ENCODE results near the gene TOM1L2.
"Not testable (repeated sequence)": the region's sequence is repeated elsewhere in the genome, so short reads cannot be mapped to it uniquely, and the experiment has no call there.

Gene TOM1L2

GRCh38 chr17:17940441-17940911, 31.7 kb downstream of the TOM1L2 start:
- no peak for DNase-seq

DNA sequence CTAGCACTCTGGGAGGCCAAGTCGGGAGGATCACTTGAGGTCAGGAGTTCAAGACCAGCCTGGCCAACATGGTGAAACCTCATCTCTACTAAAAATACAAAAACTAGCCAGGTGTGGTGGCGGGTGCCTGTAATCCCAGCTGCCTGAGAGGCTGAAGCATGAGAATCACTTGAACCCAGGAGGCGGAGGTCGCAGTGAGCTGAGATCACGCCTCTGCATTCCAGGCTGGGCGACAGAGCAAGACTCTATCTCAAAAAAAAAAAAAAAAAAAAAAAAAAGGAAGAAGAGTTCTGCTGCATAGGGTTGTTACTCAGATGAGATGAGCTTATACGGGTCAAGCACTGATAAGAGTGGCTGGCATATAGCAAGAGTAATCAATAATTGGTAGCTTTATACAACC, 32.3 kb downstream of the TOM1L2 start:
- not testable (repeated sequence) for DNase-seq

GRCh38 chr17:17938388-17939107, 33.7 kb downstream of the TOM1L2 start:
- no peak for DNase-seq

DNA sequence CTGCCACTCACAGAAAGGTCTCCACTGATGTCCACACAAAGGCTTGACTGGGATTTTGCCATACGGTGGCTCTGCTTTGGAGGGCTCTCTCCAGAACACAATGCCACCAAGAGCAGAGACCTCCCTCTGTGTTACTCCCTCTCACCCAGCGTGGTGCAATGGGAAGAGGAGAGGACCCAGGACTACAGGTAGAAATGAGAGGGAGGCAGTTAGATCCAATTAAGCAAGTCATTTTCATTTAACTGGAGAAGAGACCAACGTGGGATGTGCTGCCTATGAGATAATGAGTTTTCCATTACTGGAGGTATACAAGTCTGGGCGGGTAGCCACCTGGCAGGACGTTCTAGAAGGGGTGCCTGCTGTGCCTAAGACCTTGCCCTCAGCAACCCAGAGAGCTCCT, 34.2 kb downstream of the TOM1L2 start:
- no peak for DNase-seq

- DNase-seq: no peak
Observed at GRCh38 chr17:17937201-17937853, 34.9 kb downstream of the TOM1L2 start.

GRCh38 chr17:17935321-17936271, 36.6 kb downstream of the TOM1L2 start:
- no peak for DNase-seq

- no peak for DNase-seq
Observed at GRCh38 chr17:17934806-17935205, 37.4 kb downstream of the TOM1L2 start.

DNA sequence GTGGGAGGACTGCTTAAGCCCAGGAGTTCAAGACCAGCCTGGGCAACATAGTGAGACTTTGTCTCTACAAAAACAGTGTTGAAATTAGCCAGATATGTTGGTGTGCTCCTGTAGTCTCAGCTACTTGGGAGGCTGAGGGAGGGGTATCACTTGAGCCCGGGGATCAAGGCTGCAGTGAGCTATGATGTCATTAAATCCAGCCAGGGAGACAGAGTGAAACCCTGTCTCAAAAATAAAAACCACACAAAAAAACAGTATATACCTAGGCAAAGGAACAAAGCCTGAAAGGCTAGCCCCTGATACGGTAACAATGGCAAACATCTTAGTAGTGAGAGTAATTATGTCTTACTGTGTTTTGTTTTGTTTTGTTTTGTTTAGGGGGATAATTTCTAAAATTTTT, 38.0 kb downstream of the TOM1L2 start:
- no peak for DNase-seq

- DNase-seq: no peak
Observed at GRCh38 chr17:17933775-17934174, 38.4 kb downstream of the TOM1L2 start.

- DNase-seq: no peak
Observed at GRCh38 chr17:17931159-17931558, 41.0 kb downstream of the TOM1L2 start.

- no peak for DNase-seq
Observed at GRCh38 chr17:17930674-17931073, 41.5 kb downstream of the TOM1L2 start.

GRCh38 chr17:17929655-17930380, 42.4 kb downstream of the TOM1L2 start:
- DNase-seq: no peak

- no peak for DNase-seq
Observed at GRCh38 chr17:17928398-17929287, 43.6 kb downstream of the TOM1L2 start.

DNA sequence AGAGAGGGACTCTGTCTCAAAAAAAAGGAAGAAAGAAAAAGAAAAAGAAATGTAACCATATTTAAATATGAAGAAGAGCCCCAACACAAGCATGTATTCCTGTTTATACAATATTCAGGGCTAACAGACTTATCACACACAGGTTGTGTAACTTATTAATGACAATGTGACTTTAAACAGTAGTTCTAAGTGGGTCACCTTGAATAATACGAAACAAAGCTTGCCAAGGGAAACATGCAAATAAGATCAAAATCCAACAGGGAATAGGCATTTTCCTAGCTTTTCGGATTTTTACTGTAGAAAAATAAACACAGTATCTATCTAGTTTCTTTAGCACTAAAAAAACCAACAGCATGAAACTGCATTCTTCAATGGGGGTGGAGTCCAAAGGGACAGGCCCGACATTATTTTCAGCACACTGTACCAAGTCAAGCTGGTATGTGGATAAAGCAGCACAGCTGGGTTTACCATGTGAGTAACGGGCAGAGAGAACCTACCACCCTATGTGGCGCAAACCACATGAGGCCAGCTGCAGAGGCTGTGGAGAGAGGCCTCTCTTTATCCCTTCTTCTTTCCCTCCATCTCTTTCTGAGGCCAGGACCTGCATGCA, 45.3 kb downstream of the TOM1L2 start:
- DNase-seq: no peak

- DNase-seq: no peak
Observed at GRCh38 chr17:17926036-17926435, 46.2 kb downstream of the TOM1L2 start.

DNA sequence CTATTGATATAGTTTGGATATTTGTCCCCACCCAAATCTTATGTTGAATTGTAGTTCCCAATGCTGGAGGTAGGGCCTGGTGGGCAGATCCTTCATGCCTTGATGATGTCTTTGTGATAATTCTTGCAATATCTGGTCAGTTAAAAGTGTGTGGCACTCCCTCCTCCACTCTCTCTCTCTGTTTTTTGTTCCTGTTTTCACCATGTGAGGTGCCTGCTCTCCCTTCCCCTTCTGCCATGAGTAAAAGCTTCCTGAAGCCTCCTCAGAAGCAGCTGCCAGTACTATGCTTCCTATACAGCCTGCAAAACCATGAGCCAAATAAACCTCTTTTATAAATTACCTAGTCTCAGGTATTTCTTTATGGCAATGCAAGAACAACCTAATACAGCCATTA, 47.3 kb downstream of the TOM1L2 start:
- DNase-seq: no peak

DNA sequence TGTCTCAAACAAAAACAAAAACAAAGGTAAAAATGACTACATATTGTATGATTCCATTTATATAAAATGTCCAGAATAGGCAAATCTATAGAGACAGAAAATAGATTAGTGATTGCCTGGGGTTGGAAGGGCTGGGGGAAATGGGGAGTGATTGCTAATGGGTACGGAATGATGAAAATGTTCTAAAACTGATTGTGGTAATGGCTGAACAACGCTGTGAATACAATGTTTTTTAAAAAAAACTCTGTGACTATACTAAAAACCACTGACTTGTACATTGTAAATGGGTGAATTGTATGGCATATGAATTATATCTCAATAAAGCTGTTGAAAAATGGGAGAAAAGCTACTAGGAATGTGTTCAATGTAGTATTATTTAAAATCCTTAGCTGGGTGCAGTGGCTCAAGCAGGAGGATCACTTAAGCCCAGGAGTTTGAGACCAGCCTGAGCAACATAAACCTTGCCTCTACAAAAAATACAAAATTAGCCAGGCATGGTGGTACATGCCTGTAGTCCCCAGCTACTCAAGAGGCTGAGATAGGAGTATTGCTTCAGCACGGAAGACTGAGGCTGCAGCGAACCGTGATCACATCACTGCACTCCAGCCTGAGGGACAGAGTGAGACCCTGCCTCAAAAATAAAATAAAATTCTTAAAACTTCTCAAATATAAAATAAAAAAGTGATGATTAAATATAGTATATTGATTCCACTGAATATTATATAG, 47.9 kb downstream of the TOM1L2 start:
- no peak for DNase-seq

GRCh38 chr17:17922070-17922614, 50.1 kb downstream of the TOM1L2 start:
- no peak for DNase-seq

GRCh38 chr17:17921192-17922069, 50.8 kb downstream of the TOM1L2 start:
- DNase-seq: no peak
